GM12864 (cell line): ENCODE data around the gene ABLIM2.

Experiments used
- DNase-seq: peaks from one replicate; pipeline ENCODE4 v3.0.0-alpha.2; 2011; ENCODE audit warnings: low read depth
- H3K4me3 ChIP-seq: 2 replicates; pipeline ENCODE4 v1.5.1; 2011; ENCODE audit warnings: mild to moderate bottlenecking, low read depth, low read length, control low read depth
- CTCF ChIP-seq: IDR thresholded peaks from 2 replicates; pipeline ENCODE4 v1.5.1; 2011; ENCODE audit warnings: low read depth, mild to moderate bottlenecking, moderate library complexity, low read length, control low read depth, inconsistent platforms; ENCODE audit errors: missing control alignments

ABLIM2 gene

GRCh38 chr4:8038719-8039251 lies 119.8 kb downstream of the ABLIM2 start:
- no peak overlapping the region for H3K4me3 ChIP-seq
- no peak for DNase-seq
- no peak for TF ChIP-seq CTCF

GRCh38 chr4:8038083-8038482 lies 120.5 kb downstream of the ABLIM2 start:
- H3K4me3 ChIP-seq: no peak overlapping the region
- no peak for TF ChIP-seq CTCF
- no peak for DNase-seq

GRCh38 chr4:8037150-8037769 lies 121.4 kb downstream of the ABLIM2 start:
- H3K4me3 ChIP-seq: no peak overlapping the region
- no peak for TF ChIP-seq CTCF
- DNase-seq: no peak

GRCh38 chr4:8035371-8035780 lies 123.2 kb downstream of the ABLIM2 start:
- no peak overlapping the region for H3K4me3 ChIP-seq
- no peak for DNase-seq
- no peak for TF ChIP-seq CTCF

- no peak for TF ChIP-seq CTCF
Observed at GRCh38 chr4:8033829-8034528, 124.6 kb downstream of the ABLIM2 start.

GRCh38 chr4:8033067-8033755 lies 125.4 kb downstream of the ABLIM2 start:
- no peak for DNase-seq
- H3K4me3 ChIP-seq: no peak overlapping the region
- no peak for TF ChIP-seq CTCF

More at GRCh38 chr4:8033829-8034528, 124.6 kb downstream of the ABLIM2 start:
- H3K4me3 ChIP-seq: no peak overlapping the region
- DNase-seq: no peak
